ENCODE data around the gene AFF3.

The AFF3 gene

DNA sequence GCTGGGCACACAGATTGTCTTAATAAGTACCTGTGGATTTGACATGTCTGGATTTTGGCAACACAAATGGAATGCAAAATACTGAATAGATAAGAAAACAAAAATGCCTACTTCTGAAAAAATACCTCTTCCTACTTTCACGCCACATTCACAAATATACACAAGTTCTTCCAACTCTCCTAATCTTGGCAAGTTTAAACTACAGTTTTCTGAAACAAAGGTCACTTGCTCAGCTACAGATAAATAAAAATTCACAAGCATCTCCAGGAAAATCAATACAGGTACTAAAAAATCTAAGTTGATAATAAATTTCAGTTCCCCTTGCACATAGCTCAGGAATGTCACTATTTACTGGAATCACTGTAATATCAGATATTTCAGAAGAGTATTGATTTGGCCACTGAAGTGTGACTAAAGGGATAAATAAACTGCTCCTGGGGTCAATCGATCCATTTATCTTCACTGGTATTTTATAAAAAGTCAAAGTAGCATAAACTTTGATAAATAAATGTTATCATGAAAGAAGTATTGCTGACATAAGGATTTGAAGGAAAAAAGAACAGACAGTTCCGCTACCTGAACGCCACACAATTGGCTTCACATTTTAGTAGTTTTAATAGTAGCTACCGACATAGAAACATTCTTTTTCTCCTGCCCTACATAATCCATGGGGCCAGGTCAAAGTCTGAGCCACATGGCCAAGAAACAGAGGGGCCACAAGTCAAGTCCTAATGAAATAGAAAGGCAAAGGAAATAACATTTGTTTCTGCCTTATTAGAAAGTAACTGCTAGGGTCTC lies 243.1 kb downstream of the AFF3 start:
- FAIRE-seq (no peak), DNase-seq (ENCODE audit: low spot score) (no peak)

DNA sequence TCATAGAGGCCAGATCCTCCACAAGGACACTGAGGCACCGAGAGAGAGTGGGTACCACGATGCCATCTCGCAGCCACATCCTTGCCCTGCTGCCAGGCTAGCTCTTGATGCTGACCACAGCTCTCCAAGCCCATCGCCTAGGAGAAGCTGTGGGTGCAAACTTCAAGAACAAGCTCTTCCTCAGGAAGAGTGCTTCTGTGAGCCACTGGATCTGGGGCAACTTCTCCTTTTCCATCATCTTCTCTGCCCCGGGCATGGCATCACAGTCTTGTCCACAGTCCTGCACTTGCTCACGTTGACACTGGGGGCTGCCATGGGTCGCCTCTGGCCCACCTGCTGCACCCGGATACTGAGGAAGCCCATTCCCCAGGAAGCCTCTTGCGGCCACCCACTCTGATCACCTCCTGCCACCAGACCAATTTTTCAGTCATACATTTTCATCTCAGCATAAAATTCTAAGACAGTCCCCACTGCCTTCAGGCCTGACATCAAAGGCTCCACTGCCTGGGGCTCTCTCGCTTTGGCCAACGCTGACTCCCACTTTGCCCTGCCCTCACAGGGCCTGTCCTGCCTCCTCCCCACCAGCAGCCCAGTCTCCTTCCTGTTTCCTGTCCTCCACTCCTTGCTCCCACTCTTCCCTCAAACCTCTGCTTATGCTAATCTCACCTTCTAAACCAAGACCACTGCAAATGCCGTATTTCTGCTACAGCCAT lies 243.9 kb downstream of the AFF3 start:
- DNase-seq (ENCODE audit: low spot score), result no peak
- no peak for FAIRE-seq

DNA sequence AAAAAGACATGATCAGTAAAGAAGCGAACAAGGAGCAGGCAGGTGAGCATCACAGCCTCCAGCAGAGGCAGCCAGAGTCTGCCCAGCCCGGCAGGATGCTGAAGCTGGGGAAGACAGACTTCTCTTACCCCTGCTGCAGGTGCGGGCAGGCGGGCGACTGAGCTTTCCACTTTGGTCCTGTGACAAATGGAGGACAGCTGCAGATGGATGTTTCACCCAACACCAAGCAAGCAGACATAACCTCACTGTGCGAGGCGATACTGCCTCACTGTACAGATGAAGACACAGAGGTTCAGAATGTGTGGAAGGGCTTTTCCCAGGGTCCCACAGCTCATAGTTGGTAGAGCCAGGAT lies 251.0 kb downstream of the AFF3 start:
- FAIRE-seq (no peak), DNase-seq (ENCODE audit: low spot score) (no peak)

DNA sequence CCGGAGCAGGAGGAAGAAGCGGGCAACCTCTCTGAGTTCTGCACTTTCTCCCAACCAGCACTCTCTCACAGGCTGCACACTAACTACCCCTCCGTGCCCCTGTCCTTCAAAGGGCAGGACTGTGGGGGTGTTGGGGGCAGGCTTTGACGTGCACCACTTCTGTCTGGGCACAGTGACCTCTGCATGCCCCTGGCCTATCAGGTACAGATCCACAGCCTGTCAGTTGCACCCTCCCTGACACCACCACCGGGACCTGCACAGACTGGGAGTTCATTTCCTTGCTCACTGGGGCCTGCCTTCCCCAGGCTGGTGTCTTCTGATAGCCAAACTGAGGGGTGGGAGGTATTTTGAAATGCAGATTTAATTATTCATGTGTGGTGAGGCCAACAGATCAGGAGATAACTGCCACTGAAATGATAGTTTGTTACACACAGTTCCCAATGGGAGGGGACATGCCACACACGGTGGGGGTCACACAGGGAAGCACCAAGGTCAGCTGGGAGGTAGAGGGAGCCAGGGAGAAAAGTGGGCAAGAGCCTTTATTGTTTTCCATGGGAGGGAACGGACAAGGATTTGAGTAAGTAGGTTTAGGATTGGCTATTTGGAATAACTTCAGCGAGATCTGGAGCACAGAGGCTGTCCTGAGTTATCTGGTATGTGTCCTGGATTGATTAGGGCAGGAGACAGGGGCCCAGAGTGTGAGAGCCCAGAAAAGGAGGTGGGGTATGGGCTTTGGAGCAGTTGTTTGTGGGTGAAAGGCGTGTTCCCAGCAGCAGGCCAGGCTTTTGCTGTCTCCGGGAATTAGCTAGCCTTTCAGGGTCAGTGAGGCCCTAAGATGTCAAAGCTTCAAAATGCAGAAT lies 251.6 kb downstream of the AFF3 start:
- no peak for FAIRE-seq
- no peak for DNase-seq (ENCODE audit: low spot score)

GRCh38 chr2:99888617-99889016 lies 253.8 kb downstream of the AFF3 start:
- FAIRE-seq, result no peak

DNA sequence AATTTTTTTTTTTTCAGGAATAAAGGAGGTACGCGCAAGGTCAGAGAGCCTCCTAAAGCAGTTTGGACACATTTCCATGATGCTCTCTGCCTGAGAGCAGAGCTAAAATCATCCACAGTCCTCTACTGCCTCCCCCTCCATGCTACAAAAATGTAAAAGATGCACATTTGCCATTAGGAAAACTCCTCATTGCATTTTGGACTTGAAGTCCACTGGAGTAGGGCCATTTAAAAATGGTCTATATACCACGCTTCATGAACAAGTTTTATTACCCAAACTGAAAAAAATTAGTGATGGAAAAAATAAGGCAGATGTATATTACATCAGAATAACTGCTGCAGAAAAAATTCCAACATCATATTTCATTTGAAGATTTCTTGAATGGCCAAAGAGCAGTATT lies 256.0 kb downstream of the AFF3 start:
- FAIRE-seq, result no peak
- no peak for DNase-seq (ENCODE audit: low spot score)

More at GRCh38 chr2:99888617-99889016, 253.8 kb downstream of the AFF3 start:
- no peak for DNase-seq (ENCODE audit: low spot score)

- DNase-seq (ENCODE audit: low spot score) (no peak), FAIRE-seq (peak; percentile 74)
Measured at GRCh38 chr2:99883358-99883757, 259.0 kb downstream of the AFF3 start.

- DNase-seq (ENCODE audit: low spot score), result peak; percentile 93
- peak; percentile 97 for FAIRE-seq
Measured at GRCh38 chr2:99881901-99882591, 260.3 kb downstream of the AFF3 start.

DNA sequence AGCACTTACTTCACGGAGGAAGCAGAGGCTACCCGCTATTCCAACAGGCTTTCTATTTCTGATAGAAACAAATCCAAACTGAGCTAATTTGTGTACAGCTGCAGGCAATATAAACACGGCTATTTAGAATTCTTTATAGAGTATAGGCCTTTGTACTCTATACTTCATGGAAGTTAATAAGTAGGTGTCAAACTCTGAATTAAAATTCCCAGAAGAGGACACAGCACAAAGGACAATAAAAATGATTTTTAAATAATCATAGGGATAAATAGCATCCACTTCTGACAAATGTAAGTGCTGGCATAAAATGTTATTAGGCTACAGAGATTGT lies 261.5 kb downstream of the AFF3 start:
- FAIRE-seq, result no peak
- DNase-seq (ENCODE audit: low spot score), result no peak

DNA sequence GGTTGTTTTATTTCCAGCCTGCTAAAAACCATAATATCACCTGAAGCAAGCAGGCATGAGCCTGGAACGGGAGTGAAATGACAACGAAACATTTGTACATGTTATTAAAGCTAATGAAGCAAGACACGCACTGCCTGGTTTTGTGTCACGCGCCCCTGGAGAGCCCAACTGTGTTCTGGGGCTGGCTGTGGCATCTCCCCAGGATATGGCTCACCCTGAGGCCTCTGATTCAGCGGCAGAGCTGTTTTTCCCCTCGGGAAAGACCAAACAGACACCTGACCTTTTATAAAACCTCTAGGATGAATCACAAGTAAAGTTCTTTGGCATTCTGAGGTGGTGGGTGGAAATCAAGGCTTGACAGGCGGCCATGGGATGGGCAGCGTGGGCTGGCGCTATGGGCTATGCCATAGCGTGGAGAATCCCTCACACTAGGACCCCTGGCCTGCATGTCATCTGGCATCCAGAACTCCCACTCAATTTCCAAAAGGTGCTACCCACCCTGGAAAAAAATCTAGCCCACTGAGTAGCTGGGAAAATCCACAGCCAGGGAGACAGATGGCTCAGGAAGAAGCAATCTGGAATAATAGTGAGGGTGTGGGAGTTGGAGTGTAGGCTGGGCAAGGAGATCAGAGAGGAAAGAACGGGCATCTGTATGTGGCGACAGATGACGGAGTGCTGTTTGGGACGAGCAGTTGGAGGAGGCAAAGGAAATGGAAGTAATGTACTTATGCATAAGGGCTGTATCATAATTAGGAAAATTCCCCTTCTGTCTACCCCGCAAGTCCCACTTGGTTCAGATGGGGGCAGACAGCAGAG lies 262.0 kb downstream of the AFF3 start:
- peak; percentile 95 for DNase-seq (ENCODE audit: low spot score)
- peak; percentile 97 for FAIRE-seq

DNA sequence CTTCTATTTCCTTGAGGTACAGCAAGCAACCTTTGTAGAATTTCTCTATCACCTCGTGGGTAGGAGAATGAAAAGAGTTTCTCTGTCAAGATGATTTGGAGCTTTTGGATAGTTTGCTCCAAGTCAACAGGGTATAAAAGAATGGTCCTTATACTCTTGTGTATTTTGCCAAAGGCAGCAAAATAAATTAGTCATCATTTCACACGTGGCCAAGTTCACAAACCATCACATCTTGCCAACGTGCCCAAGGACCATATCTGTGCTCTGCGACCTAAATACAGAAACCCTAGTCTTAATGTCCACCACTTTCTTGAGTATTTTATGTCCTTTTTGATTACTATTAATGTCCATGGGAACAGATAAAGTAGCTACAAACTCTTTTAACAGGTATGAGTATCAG lies 262.9 kb downstream of the AFF3 start:
- DNase-seq (ENCODE audit: low spot score), result peak; percentile 61
- no peak for FAIRE-seq

- FAIRE-seq, result no peak
Measured at GRCh38 chr2:99878581-99879350, 263.6 kb downstream of the AFF3 start.

GRCh38 chr2:99877963-99878362 lies 264.4 kb downstream of the AFF3 start:
- DNase-seq (ENCODE audit: low spot score), result no peak
- FAIRE-seq, result no peak

More at GRCh38 chr2:99878581-99879350, 263.6 kb downstream of the AFF3 start:
- DNase-seq (ENCODE audit: low spot score), result peak; percentile 73

GRCh38 chr2:99876956-99877355 lies 265.4 kb downstream of the AFF3 start:
- DNase-seq (ENCODE audit: low spot score), result peak; percentile 43
- no peak for FAIRE-seq

DNA sequence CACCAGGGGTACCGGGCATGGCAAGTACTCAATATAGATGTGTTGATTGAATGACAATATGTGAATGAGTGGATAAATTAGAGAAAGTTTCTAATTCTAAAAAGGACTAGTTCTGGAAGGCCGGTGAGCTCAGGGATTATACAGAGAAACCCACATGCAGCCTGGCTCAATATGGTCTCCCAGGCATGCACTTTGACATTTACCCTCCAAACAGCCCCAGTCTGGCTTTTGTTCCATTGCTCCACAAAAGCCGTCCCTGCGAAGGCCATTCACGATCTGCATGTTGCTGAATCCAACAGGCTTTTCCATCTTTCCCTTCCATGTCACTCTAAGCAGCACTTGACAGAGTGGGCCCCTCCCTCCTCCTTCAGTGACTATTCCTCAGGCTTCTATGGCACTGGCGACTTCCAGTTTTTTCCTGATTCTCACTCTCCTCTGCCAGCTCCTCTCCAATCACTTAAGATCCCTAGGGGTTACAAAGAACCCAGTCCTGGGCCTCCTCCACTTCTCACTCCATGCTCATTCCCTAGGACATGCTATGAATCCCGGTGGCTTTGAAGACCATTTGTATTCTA lies 266.7 kb downstream of the AFF3 start:
- FAIRE-seq, result no peak
- no peak for DNase-seq (ENCODE audit: low spot score)

- DNase-seq (ENCODE audit: low spot score) (no peak), FAIRE-seq (no peak)
Measured at GRCh38 chr2:99868260-99868659, 274.1 kb downstream of the AFF3 start.

DNA sequence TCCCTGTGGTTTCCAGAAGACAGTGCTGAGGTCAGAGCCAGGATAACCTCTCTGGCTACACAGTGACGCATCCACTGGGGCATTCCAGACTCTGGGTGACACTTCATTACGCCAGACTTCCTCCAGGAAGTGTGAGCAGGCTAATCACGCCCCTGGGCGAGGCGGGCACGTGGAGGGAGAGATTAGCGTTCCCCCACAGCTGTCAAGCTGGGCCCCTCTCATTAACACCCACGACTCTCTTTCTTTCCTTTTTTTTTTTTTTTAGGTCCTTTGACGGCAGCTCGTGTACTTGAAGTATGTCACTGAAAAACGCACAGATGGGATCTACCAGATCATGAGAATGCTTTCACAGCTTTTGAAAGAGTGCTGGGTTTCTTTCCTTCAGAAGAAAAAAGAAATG lies 274.6 kb downstream of the AFF3 start:
- peak; percentile 53 for FAIRE-seq

GRCh38 chr2:99865818-99866676 lies 276.3 kb downstream of the AFF3 start:
- DNase-seq (ENCODE audit: low spot score) (peak; percentile 92), FAIRE-seq (peak; percentile 86)

More for the DNA sequence above, 274.6 kb downstream of the AFF3 start:
- peak; percentile 83 for DNase-seq (ENCODE audit: low spot score)
